Stimulated activated naive CD8-positive, alpha-beta T cell treated with anti-CD3 and anti-CD28 coated beads, Interleukin-15, Interleukin-2, amounts not matched to agents 100 ng/mL and 50 ng/mL, for 24 hours (primary cell): Measurements from ENCODE around the gene CBFA2T3.

Source experiments
- H3K27ac Mint-ChIP-seq: one replicate; pipeline ENCODE4 v1.8.0; 2021; ENCODE audit warnings: mild to moderate bottlenecking, mixed read lengths
- H3K27me3 Mint-ChIP-seq: one replicate; pipeline ENCODE4 v1.8.0; 2021; ENCODE audit warnings: mixed read lengths
- H3K36me3 Mint-ChIP-seq: one replicate; pipeline ENCODE4 v1.8.0; 2021; ENCODE audit warnings: low read depth, mixed read lengths
- H3K4me1 Mint-ChIP-seq: one replicate; pipeline ENCODE4 v1.8.0; 2021; ENCODE audit warnings: low read depth, mixed read lengths
- H3K4me3 Mint-ChIP-seq: one replicate; pipeline ENCODE4 v1.8.0; 2021; ENCODE audit warnings: mild to moderate bottlenecking, mixed read lengths
- H3K9me3 Mint-ChIP-seq: one replicate; pipeline ENCODE4 v1.8.0; 2021; ENCODE audit warnings: mixed read lengths

CBFA2T3 gene

DNA sequence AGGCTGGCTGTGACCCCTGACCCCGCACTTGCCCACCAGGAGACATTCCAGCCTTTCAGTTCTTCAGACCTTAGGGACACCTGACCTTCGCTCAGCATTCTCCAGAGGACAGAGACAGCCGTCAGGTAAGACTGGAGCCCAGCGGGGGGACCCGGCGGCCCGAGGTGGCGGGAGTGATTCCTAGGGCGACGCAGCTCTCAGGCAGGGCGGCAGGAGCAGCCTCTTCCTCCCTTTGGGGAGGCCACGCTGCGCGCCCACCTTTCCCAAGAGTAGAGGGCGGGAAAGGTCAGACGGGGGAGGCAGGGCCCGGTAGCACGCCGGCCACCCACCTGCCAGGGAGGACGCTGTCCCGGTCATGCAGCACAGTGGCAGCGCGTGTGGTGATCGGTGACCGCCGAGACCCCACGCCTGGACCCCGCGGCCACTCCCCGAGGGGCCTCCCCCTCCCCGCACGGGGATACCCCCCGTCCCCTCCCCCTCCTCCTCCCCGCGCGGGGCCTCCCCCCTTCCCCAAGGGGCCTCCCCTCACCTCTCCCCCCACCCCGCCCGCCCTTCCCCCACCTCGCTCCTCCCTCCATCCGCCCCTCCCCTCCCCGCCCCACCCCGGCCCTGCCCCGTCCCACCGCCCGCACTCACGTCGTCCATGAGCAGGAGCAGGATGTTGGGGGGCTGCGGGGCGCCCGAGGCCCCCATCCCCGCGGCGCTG lies 120.7 kb downstream of the CBFA2T3 start:
- Mint-ChIP-seq H3K27me3 (no peaks in the 10 kb centered on the region), H3K4me1 (peaks cover 31% of the 10 kb centered on the region), H3K27ac (peak overlapping the region; percentile 52), H3K36me3 (peaks cover 15% of the 10 kb centered on the region), H3K9me3 (no peaks in the 10 kb centered on the region), H3K4me3 (peak overlapping the region; percentile 95)

DNA sequence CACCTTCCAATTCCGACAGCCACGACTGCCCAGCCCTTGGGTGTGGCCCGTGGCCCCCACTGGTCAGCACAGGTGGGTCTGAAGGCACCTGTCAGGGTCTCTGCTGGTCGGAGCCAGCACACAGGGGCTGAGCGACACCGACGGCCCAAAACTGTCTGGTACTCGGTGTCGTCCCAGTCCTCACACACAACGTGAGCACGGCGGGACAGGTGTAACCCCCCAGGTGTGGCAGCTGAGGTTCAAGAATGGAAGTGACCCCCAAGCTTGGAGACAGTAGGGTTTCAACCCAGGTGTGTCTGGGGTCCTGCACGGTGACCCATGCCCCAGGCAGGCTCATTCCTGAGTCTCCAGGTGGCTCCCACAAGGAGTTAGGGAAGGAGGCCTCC lies 121.3 kb downstream of the CBFA2T3 start:
- Mint-ChIP-seq H3K36me3 (peaks cover 10% of the 10 kb centered on the region), H3K4me3 (peak overlapping the region; percentile 80), H3K9me3 (no peaks in the 10 kb centered on the region), H3K27ac (peak overlapping the region; percentile 52), H3K27me3 (no peaks in the 10 kb centered on the region), H3K4me1 (peaks cover 31% of the 10 kb centered on the region)

DNA sequence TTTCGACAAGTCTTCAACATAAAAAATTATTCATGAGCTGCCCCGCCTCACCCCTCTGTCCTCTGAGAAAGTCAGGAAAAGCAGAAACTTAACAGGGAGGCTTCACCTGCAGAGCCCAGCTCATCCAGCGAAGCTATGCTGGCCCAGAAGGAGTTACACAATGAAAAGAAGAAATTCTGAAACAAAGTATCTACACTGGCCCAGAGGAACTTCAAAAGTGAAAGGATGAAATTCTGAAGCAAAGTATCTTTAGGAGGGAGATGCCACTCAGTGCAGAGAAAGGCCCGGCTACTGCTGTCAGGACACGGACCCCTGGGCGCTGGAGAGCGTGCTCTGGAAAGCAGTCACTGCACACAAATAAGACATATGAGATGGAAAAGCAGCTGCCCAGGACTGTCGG lies 121.8 kb downstream of the CBFA2T3 start:
- Mint-ChIP-seq H3K4me1 (peaks cover 31% of the 10 kb centered on the region), H3K27ac (peak overlapping the region; percentile 31), H3K27me3 (no peaks in the 10 kb centered on the region), H3K4me3 (peak overlapping the region; percentile 76), H3K36me3 (peaks cover 9% of the 10 kb centered on the region), H3K9me3 (no peaks in the 10 kb centered on the region)

DNA sequence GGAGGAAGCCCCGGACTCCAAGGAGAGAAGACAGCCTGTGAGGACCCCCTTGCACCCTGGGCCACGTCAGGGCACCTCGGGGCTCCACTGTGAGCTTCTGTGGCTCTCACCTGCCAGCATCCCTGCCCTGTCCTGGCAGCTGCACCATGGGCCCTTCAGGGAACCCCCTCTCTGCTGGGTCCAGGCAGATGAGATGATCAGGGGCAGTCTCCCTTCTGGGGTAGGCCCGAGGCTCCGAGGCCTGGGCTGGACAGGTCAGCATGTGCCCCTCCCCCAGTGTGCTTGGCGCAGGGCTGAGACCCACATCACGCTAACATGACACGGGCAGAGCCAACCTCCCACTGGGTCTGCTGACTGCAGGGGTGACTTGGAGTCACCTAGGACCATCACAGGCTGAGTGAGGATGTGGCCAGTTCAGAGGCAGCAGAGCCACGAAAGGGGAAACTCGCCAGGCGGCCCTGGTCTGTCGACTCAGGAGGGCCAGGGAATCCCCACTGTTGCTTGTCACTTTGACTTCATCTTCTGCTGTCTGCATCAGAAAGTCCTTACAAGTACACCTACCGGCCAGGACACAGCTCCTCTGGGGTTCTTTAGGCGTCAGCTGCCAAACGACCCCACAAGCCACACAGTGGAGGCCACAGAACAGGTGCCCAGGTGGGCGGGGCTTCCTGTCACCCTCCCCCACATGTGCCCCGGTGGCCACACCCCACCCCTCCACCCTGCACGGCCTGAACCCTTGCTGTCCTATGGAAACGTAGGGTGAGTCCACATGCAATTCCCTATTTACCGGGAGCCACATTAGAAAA lies 122.5 kb downstream of the CBFA2T3 start:
- Mint-ChIP-seq H3K27me3 (no peaks in the 10 kb centered on the region), H3K36me3 (peaks cover 2% of the 10 kb centered on the region), H3K27ac (peak overlapping the region; percentile 31)

DNA sequence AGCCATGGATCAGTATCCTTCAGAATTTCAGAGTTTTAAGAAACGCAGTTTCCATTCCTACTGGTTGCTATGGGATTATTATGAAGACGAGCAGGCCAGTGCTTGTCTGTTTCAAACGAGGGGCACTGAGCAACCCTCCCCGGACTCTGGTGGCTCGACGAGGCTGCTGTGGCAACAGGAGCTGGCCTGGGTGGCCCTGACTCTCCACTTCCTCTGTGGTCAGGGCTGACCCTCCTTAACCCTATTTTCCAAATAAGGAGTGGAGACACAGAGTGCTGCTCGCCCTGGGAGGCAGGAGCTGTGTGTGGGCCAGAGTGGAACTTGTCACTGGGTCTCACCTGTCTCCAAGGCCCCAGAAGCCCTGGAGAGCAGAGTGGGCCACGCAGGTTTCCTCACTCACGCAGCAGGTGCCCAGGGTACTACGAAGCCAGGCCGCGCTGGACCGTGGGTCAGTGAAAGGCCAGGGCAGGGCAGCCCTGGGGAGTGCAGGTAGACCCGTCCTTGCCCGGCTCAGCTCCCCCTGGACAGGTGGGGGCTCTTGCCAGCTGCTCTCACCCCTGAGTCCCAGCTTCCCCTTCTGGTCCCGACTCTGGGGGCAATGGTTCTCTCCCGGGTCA lies 123.6 kb downstream of the CBFA2T3 start:
- Mint-ChIP-seq H3K4me3 (no peak overlapping the region), H3K36me3 (no peaks in the 10 kb centered on the region), H3K4me1 (peaks cover 28% of the 10 kb centered on the region), H3K27me3 (no peaks in the 10 kb centered on the region), H3K9me3 (no peaks in the 10 kb centered on the region), H3K27ac (no peak overlapping the region)

More for the DNA sequence above, 122.5 kb downstream of the CBFA2T3 start:
- peak overlapping the region; percentile 76 for H3K4me3 Mint-ChIP-seq
- peaks cover 31% of the 10 kb centered on the region for H3K4me1 Mint-ChIP-seq
- no peaks in the 10 kb centered on the region for H3K9me3 Mint-ChIP-seq

DNA sequence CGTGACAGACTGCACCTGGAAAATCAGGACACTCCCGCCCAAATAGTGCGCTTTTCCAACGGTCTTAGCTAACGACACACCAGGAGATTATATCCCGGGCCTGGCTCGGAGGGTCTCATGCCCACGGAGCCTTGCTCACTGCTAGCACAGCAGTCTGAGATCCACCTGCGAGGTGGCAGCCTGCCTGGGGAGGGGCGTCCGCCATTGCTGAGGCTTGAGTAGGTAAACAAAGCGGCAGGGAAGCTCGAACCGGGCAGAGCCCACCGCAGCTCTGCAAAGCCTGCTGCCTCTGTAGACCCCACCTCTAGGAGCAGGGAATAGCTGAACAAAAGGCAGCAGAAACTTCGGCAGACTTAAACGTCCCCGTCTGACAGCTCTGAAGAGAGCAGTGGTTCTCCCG lies 125.4 kb downstream of the CBFA2T3 start:
- H3K4me3 Mint-ChIP-seq, result no peak overlapping the region
- no peaks in the 10 kb centered on the region for H3K27me3 Mint-ChIP-seq
- no peaks in the 10 kb centered on the region for H3K9me3 Mint-ChIP-seq
- no peaks in the 10 kb centered on the region for H3K36me3 Mint-ChIP-seq
- H3K4me1 Mint-ChIP-seq, result peaks cover 18% of the 10 kb centered on the region
- H3K27ac Mint-ChIP-seq, result no peak overlapping the region

DNA sequence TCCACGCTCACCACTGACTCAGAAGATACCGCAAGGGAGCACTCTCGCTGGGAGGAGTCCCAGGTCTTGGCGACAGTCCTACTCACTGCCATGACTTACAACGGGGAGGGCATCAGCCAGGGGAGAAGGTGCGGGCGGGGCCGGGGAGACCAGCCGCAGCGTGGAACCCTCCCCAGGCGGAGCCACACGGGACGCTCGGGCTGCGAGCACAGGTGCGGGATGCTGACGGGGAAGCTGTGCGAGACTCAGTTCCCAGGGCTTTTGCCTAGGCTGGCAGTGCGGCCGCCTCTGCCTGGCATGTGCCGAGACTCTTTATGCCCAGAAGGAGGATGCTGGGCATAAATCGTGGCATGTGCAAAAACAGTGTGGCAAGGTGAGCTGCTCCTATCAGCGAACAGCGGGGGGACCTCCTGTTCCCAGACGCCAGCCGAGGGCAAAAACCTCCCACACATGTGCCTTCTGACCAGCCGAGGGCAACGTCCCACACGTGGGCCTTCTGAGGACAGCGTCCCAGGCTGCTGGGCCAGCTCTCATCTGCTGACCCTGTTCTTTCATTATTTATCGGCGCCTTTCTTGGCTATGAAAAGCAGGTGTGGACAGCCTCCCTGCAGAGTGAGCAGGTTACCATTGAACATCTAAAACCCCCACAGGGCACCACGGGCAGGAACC lies 126.3 kb downstream of the CBFA2T3 start:
- Mint-ChIP-seq H3K4me3 (no peak overlapping the region), H3K9me3 (no peaks in the 10 kb centered on the region), H3K27ac (no peak overlapping the region), H3K27me3 (no peaks in the 10 kb centered on the region), H3K4me1 (peaks cover 13% of the 10 kb centered on the region), H3K36me3 (no peaks in the 10 kb centered on the region)

DNA sequence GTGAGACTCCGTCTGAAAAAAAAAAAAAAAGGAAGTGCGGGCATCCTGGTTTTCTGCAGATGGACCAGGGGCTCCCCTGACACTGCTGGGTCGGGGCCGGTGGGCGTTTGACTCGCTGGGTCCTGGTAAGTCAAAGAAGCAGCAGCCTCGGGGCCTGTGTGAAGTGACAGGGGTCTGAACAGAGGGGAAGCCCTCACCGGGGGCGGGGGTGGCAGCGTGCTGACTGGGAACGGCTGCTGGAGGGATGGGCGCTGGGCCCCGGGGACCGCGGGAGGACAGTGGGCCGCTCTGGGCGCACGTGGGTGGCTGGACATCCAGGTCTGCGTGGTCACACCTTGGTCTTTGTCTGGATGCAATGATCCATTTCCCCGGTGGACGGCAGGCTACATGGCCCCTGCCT lies 128.4 kb downstream of the CBFA2T3 start:
- no peaks in the 10 kb centered on the region for H3K4me1 Mint-ChIP-seq
- H3K27me3 Mint-ChIP-seq, result no peaks in the 10 kb centered on the region
- no peak overlapping the region for H3K4me3 Mint-ChIP-seq
- no peaks in the 10 kb centered on the region for H3K9me3 Mint-ChIP-seq
- H3K27ac Mint-ChIP-seq, result no peak overlapping the region
- H3K36me3 Mint-ChIP-seq, result no peaks in the 10 kb centered on the region

DNA sequence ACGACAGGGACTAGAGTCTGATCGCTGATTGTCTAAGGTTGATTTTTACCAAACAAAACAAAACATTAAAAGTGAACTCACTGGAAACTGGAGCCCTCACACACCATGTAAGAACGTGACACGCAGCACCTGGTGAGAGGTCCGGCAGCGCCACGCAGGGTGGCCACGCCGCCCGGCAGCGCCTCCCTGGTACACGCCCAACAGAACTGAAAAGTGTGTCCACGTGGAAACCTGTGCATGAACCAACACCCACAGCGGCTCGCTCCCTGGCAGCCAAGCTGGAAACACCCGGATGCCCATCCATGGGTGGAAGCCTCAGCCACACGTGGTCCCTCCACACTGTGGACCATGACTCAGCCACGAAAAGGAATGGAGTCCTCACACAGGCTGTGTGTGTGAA lies 129.4 kb downstream of the CBFA2T3 start:
- Mint-ChIP-seq H3K9me3 (no peaks in the 10 kb centered on the region), H3K27me3 (no peaks in the 10 kb centered on the region), H3K36me3 (no peaks in the 10 kb centered on the region)

DNA sequence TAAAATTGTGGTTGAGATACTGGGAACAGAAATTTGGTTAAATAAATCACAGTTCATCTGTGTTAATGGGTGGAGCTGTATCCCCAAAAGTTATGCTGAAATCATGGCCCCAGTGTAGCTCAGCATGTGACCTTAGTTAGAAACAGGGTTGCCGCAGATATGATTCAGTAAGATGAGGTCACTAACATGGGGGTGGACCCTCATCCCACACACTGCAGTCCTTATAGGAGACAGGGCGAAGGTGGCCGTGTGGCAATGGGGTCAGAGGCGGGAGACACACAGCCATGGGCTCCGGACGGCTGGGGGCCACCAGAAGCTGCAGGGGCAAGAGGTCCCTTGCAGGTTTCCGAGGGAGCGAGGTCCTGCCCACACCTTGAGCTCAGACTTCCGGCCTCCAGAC lies 130.9 kb downstream of the CBFA2T3 start:
- Mint-ChIP-seq H3K36me3 (no peaks in the 10 kb centered on the region), H3K27ac (no peak overlapping the region), H3K27me3 (no peaks in the 10 kb centered on the region), H3K4me1 (no peaks in the 10 kb centered on the region), H3K4me3 (no peak overlapping the region), H3K9me3 (no peaks in the 10 kb centered on the region)

More for the DNA sequence above, 129.4 kb downstream of the CBFA2T3 start:
- Mint-ChIP-seq H3K4me1 (no peaks in the 10 kb centered on the region), H3K27ac (no peak overlapping the region), H3K4me3 (no peak overlapping the region)

DNA sequence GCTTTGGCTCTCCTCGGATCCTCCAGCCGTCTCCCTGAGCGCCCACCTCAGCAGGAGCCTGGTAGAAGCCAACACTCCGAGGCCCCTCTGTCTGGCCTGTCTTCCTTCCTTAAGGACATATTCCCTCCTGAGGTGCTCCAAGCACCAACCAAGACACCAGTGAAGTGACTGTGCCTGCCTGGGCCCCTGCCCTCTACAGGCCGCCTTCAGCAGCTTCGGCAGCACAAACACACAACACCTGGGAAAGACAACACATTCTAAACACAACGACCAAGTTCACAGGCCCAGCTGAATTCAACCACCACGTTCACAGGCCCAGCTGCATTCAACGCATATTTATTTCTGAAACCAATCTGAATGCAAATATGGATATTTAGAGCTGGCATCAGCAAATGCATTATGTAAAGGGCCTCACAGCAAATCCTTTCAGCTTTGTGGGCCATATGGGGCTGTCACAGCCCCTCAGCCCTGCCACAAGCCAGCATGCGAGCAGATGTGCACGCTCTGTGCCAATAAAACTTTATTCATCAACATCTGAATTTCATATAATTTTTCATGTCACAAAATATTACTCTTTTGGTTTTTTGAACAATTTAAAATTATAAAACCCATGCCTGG lies 132.5 kb downstream of the CBFA2T3 start:
- H3K36me3 Mint-ChIP-seq, result no peaks in the 10 kb centered on the region

DNA sequence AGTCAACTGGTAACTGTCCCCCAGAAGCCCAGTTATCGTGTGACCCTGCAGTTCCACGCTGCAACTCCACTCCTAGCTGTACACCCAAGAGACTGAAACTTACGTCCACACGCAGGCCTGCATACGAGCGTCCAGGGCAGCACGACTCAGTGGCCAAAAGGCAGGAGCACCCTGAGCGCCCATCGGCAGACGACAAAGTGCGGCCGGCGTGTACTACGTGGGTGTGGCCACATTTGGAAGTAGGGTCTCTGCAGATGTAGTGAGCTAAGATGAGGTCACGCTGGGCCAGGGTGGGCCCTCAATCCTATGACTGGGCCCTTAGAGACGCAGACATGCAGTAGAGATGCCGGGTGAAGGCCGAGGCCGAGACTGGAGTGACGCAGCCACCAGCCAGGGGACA lies 133.8 kb downstream of the CBFA2T3 start:
- Mint-ChIP-seq H3K4me1 (no peaks in the 10 kb centered on the region), H3K27ac (no peak overlapping the region), H3K36me3 (no peaks in the 10 kb centered on the region), H3K27me3 (no peaks in the 10 kb centered on the region), H3K4me3 (no peak overlapping the region), H3K9me3 (no peaks in the 10 kb centered on the region)

More for the DNA sequence above, 132.5 kb downstream of the CBFA2T3 start:
- Mint-ChIP-seq H3K27ac (no peak overlapping the region), H3K4me3 (no peak overlapping the region), H3K4me1 (no peaks in the 10 kb centered on the region), H3K27me3 (no peaks in the 10 kb centered on the region), H3K9me3 (no peaks in the 10 kb centered on the region)

DNA sequence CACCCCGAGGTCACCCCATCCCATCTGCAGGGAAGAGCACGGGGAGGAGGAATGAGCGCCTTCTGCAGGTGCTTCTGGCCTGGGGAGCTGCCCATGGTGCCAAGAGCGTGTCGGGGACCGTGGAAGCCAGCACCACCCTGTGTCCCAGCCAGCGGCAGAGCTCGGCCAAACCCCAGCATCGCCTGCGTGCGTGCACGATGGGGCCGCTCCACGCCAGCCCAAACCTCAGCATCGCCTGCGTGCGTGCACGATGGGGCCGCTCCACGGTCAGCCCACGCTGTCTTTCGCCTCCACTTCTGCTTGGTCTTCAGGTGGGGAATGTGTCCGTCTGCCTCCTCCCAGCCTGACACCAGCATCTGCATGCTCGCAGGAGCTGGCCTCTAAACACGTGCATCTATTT lies 134.2 kb downstream of the CBFA2T3 start:
- Mint-ChIP-seq H3K27me3 (no peaks in the 10 kb centered on the region), H3K4me1 (no peaks in the 10 kb centered on the region), H3K27ac (no peak overlapping the region), H3K36me3 (no peaks in the 10 kb centered on the region), H3K9me3 (no peaks in the 10 kb centered on the region), H3K4me3 (no peak overlapping the region)

DNA sequence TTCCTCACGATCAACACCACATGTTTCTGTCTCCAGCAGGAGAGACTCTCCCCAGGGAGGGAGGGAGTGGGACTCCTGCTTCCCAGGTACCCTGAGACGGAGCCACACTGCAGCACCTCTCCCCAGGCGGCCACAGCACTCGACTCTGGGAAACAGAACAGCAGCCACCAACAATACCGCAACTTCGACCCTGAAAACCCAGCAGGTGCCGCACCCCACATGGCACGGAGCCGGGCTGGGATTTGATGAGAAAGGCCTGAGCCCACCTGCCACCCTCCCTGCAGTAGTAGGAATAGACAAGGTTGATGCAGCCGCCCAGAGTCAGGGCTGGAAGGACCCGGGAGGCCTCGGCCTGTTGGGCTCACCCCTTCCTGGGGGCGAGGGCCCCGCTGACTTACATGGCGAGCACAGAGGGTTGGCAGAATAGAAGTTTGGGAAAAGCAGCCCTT lies 134.7 kb downstream of the CBFA2T3 start:
- Mint-ChIP-seq H3K9me3 (no peaks in the 10 kb centered on the region), H3K36me3 (no peaks in the 10 kb centered on the region), H3K4me3 (no peak overlapping the region), H3K27me3 (no peaks in the 10 kb centered on the region), H3K4me1 (no peaks in the 10 kb centered on the region), H3K27ac (no peak overlapping the region)
